ENCODE measurements around the gene ZNF575. TPM values are rescaled to one million over a fixed set of nuclear protein-coding genes. Genes with fewer than 3 reads are reported as not detected.

ZNF575 gene
- total RNA-seq, 1 experiment from 2014 or later: 0.13 TPM

GRCh38 chr19:43541920-43542650 is 9.1 kb downstream of the ZNF575 start (continued):
- no peak for TF ChIP-seq JUN (CRISPR knock-in tag; IDR thresholded peaks at IDR 0.05)
- no peak for TF ChIP-seq MXD4 (CRISPR knock-in tag; IDR thresholded peaks at IDR 0.05; ENCODE audit: borderline replicate concordance)

DNA sequence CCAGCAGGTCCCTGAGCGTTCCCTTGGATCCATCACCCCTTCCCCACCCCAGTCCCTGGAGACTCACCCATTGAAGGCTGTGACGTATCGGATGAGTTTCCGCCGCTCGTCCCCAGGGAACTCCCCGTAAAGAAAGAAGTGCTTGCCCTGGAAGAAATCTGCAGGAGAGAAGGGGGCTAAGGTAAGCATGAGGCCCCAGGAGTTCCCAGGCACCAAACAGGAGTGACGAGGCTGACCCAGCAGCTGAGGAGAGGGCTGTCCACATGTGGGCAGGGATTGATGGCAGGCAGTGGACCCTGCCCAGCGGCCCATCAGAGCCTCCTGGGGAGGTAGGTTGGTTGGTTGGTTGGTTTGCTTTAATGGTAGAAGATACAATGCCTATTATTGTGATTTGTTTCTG is 11.1 kb downstream of the ZNF575 start:
- H3K27ac Mint-ChIP-seq: no peak overlapping the region
- peaks cover 57% of the 10 kb centered on the region for H3K36me3 Mint-ChIP-seq
- TF ChIP-seq MXD4 (CRISPR knock-in tag; IDR thresholded peaks at IDR 0.05; ENCODE audit: borderline replicate concordance) (no peak), ZNF219 (CRISPR knock-in tag; IDR thresholded peaks at IDR 0.05; ENCODE audit: borderline replicate concordance) (no peak), EMX1 (CRISPR knock-in tag; IDR thresholded peaks at IDR 0.05) (no peak), E2F5 (CRISPR knock-in tag; IDR thresholded peaks at IDR 0.05) (no peak), ZNF425 (CRISPR knock-in tag; conservative IDR thresholded peaks at IDR 0.05) (no peak), ATF1 (CRISPR knock-in tag; IDR thresholded peaks at IDR 0.05) (no peak), FOXJ3 (CRISPR knock-in tag; IDR thresholded peaks at IDR 0.05; ENCODE audit: borderline replicate concordance) (no peak), GABPB1 (CRISPR knock-in tag; IDR thresholded peaks at IDR 0.05) (no peak), JAZF1 (CRISPR knock-in tag; IDR thresholded peaks at IDR 0.05) (no peak)
- TF ChIP-seq, protein P1, sequence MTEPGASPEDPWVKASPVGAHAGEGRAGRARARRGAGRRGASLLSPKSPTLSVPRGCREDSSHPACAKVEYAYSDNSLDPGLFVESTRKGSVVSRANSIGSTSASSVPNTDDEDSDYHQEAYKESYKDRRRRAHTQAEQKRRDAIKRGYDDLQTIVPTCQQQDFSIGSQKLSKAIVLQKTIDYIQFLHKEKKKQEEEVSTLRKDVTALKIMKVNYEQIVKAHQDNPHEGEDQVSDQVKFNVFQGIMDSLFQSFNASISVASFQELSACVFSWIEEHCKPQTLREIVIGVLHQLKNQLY (CRISPR knock-in tag; IDR thresholded peaks at IDR 0.05): no peak
- TF ChIP-seq, protein P2, sequence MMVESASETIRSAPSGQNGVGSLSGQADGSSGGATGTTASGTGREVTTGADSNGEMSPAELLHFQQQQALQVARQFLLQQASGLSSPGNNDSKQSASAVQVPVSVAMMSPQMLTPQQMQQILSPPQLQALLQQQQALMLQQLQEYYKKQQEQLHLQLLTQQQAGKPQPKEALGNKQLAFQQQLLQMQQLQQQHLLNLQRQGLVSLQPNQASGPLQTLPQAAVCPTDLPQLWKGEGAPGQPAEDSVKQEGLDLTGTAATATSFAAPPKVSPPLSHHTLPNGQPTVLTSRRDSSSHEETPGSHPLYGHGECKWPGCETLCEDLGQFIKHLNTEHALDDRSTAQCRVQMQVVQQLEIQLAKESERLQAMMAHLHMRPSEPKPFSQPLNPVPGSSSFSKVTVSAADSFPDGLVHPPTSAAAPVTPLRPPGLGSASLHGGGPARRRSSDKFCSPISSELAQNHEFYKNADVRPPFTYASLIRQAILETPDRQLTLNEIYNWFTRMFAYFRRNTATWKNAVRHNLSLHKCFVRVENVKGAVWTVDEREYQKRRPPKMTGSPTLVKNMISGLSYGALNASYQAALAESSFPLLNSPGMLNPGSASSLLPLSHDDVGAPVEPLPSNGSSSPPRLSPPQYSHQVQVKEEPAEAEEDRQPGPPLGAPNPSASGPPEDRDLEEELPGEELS (CRISPR knock-in tag; IDR thresholded peaks at IDR 0.05): no peak
- ATAC-seq: no peak
- no peaks in the 10 kb centered on the region for H3K27me3 Mint-ChIP-seq (ENCODE audit: low read depth)
- ChIA-PET POLR2A (no interaction called here), CTCF (no interaction called here)
- no peaks in the 10 kb centered on the region for H3K4me1 Mint-ChIP-seq
- H3K9me3 Mint-ChIP-seq: peaks cover 9% of the 10 kb centered on the region
- no peak overlapping the region for H3K4me3 Mint-ChIP-seq
- no peak for DNase-seq (ENCODE audit: low spot score)

DNA sequence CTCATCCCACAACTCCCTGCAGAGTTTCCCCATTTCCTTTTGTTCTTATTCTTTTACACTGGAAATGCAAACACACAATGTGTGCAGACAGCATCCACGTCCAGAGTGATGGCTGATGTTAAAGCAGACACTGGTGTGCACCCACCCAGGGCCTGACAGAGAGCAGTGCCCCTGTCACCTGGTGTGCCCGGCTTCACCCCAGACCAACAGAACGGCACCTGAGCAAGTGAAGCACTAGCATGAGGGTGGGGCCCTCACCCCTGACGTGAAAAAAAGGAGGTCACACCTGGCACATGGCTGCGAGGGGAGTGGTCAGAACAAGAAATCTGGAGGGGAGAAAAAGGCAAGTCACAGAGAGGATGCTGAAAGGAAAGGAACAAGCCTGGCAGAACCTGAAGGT is 12.3 kb downstream of the ZNF575 start:
- DNase-seq (ENCODE audit: low spot score) (no peak), ATAC-seq (no peak)
- POLR2A ChIA-PET: no interaction called here
- H3K27ac Mint-ChIP-seq: no peak overlapping the region
- H3K9me3 Mint-ChIP-seq: 0 out of 2 replicates have a peak, but pooled peaks cover 2% of the 10 kb centered on the region
- H3K36me3 Mint-ChIP-seq: peaks cover 49% of the 10 kb centered on the region
- no peak overlapping the region for H3K4me3 Mint-ChIP-seq
- CTCF ChIA-PET: interaction anchor here (1.8 to 2.2 kb wide), 2 partner anchors 9 to 10 kb away, joined by 7 to 9 read pairs; no protein-coding TSS in a partner anchor
- no peaks in the 10 kb centered on the region for H3K27me3 Mint-ChIP-seq (ENCODE audit: low read depth)
- H3K4me1 Mint-ChIP-seq: no peaks in the 10 kb centered on the region
- no peak for TF ChIP-seq SMAD4 (CRISPR knock-in tag; IDR thresholded peaks at IDR 0.05)
- no peak for TF ChIP-seq AFF4 (CRISPR knock-in tag; IDR thresholded peaks at IDR 0.05; ENCODE audit: borderline replicate concordance)
- no peak for TF ChIP-seq ZNF425 (CRISPR knock-in tag; conservative IDR thresholded peaks at IDR 0.05)
- no peak for TF ChIP-seq ELF4 (CRISPR knock-in tag; IDR thresholded peaks at IDR 0.05; ENCODE audit: low read depth)
- TF ChIP-seq ZNF416 (CRISPR knock-in tag; IDR thresholded peaks at IDR 0.05): no peak
- TF ChIP-seq ESRRA (CRISPR knock-in tag; IDR thresholded peaks at IDR 0.05; ENCODE audit: borderline replicate concordance): no peak
- no peak for TF ChIP-seq ZNF396 (CRISPR knock-in tag; IDR thresholded peaks at IDR 0.05; ENCODE audit: borderline replicate concordance)
- TF ChIP-seq JUN (CRISPR knock-in tag; IDR thresholded peaks at IDR 0.05): no peak
- TF ChIP-seq PREB (CRISPR knock-in tag; IDR thresholded peaks at IDR 0.05; ENCODE audit: borderline replicate concordance): no peak

Data from WTC11 (cell line).